Right lobe of liver (tissue), 4 donors: ENCODE measurements around the gene TM9SF1.

Experiments
- POLR2A ChIP-seq: fragments of 450-650 bp; IDR thresholded peaks from one replicate; pipeline ENCODE4 v1.6.1; 2017; ENCODE audit warnings: antibody characterized with exemption, mild to moderate bottlenecking
- TF ChIP-seq, protein P1 (sequence below), 4 donors: fragments of 200-600 bp in 3 of 4; fragments of 450-650 bp in 1 of 4; IDR thresholded peaks; one replicate each; pipeline versions ENCODE4 v1.5.1 to v1.8.0; 2016 to 2022; ENCODE audit warnings: antibody characterized with exemption in 4 of 4, mild to moderate bottlenecking in 2 of 4
- donor health status: DM: no; HTN: no; CAD: no.
- donor health status: DM: no; HTN: no; CAD: no.
- donor health status: DM: no; HTN: yes; CAD: no.

DNA sequence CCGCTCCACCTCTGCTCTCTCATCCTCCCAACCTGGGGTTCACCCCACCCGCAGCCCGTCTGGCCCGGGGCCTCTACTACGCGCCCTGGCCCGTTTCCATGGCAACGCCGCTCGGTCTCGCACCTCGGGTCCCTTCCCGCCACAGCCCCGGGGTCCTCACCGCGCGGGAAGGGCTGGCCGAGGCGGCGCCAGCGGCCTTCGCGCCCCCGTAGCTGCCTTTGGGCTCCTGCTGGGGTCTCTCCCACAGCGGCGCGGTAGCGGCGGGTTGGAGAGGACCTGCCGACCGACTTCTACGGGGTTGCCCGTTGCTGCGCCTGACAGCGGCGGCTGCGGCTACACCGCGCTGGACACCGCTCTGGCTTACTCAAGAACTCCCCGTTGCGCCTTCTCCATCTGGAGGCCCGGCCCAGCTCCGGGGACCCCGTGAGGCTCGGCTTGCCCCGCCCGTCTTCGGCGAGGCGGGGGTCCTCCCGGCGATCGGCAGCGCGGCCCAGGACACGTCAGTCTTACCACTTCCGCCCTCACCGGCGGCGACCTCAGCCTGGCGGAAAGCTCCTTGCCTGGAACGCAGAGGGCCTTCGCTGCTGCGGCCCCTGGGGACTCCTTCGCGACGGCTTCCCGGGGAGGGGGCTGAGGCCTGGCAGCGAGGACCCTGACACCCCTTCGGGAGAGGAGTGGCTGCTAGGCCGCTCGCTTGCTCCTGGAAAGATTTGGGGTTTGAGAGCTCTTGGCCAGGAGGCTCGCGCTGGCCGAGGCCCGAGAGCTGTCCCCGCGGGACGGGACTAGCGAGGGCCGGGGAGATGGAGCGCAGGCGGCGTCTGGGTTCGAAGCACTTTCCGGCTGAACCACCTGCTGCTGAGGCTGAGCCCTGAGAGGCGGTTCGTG, at the start of gene TM9SF1:
- TF ChIP-seq, protein P1, sequence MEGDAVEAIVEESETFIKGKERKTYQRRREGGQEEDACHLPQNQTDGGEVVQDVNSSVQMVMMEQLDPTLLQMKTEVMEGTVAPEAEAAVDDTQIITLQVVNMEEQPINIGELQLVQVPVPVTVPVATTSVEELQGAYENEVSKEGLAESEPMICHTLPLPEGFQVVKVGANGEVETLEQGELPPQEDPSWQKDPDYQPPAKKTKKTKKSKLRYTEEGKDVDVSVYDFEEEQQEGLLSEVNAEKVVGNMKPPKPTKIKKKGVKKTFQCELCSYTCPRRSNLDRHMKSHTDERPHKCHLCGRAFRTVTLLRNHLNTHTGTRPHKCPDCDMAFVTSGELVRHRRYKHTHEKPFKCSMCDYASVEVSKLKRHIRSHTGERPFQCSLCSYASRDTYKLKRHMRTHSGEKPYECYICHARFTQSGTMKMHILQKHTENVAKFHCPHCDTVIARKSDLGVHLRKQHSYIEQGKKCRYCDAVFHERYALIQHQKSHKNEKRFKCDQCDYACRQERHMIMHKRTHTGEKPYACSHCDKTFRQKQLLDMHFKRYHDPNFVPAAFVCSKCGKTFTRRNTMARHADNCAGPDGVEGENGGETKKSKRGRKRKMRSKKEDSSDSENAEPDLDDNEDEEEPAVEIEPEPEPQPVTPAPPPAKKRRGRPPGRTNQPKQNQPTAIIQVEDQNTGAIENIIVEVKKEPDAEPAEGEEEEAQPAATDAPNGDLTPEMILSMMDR (IDR thresholded peaks at IDR 0.05): no peak
- TF ChIP-seq POLR2A: peak; percentile 83
